Adrenal gland (tissue), 12 donors: Measurements from ENCODE around the gene RGMB. TPM values are rescaled to one million over a fixed set of nuclear protein-coding genes. Genes with fewer than 3 reads are reported as not detected.

Experiments
- DNase-seq, 7 donors: peaks; one replicate each; pipeline ENCODE4 v3.0.0-alpha.2; 2019 to 2020
- H3K27ac ChIP-seq, 5 donors: fragments of 200-600 bp; sonication (generic) in 4 of 5; 1 replicate in 3 of 5; 2 replicates in 2 of 5; pipeline versions ENCODE4 v1.5.1 to v1.8.0; 2016 to 2020; ENCODE audit warnings: mild to moderate bottlenecking in 1 of 5
- H3K27me3 ChIP-seq: fragments of 200-600 bp; 2 replicates; pipeline ENCODE4 v1.8.0; 2021
- H3K36me3 ChIP-seq, 2 donors: fragments of 200-600 bp; replicated peaks in 1 of 2; 1 replicate in 1 of 2; 2 replicates in 1 of 2; pipeline versions ENCODE4 v1.5.1 to v1.8.0; 2018 to 2022
- H3K4me1 ChIP-seq, 2 donors: fragments of 200-600 bp; replicated peaks in 1 of 2; 1 replicate in 1 of 2; 2 replicates in 1 of 2; pipeline versions ENCODE4 v1.5.1 to v1.8.0; 2018 to 2021
- H3K4me3 ChIP-seq, 4 donors: fragments of 200-600 bp; sonication (generic) in 3 of 4; one replicate each; pipeline ENCODE4 v1.5.1; 2016 to 2018
- H3K9me3 ChIP-seq, 3 donors: fragments of 200-600 bp; sonication (generic) in 1 of 3; replicated peaks in 1 of 3; 1 replicate in 2 of 3; 2 replicates in 1 of 3; pipeline versions ENCODE4 v1.5.1 to v1.8.0; 2016 to 2021
- POLR2A ChIP-seq, 2 donors: fragments of 450-650 bp; IDR thresholded peaks; one replicate each; pipeline ENCODE4 v1.6.1; 2017; ENCODE audit warnings: antibody characterized with exemption in 2 of 2, mild to moderate bottlenecking in 2 of 2, moderate library complexity in 1 of 2
- WGBS, 4 donors: extraction: QIAGEN DNeasy Blood & Tissue Kit in 2 of 4; methylation state at CpG; one replicate each; pipeline versions ENCODE4 v1.1.5 to v1.1.7; 2013 to 2017; 5-methylcytosine and 5-hydroxymethylcytosine counted together
- intact Hi-C, 2 donors: fragments of 100-400 bp; cut with DNase I; formaldehyde crosslinking; loops; one replicate each; pipeline versions ENCODE4 v1.14.1 to v1.15.0; 2022 to 2023
- polyA plus RNA-seq, 3 donors: library from polyadenylated mRNA; stranded (reverse); fragments of 200-250 nt in 2 of 3; fragments of 350-450 nt in 1 of 3; fragmentation: Illumina TruSeq in 1 of 3; extraction: RNeasy Lipid Tissue Mini Kit (QIAGEN cat#74804) in 1 of 3; gene quantifications; one replicate each; pipeline ENCODE4 v1.2.3, GENCODE V29; 2013 to 2014
- total RNA-seq, 9 donors: library from RNA; depleted of rRNA in 4 of 9; stranded (reverse); fragments of >200 nt in 4 of 9; fragments of 120-200 nt in 1 of 9; fragmentation: NEBNext Ultra II Directional in 1 of 9; extraction: Animal tissue kit (Norgen Biotek cat#: 25700) in 1 of 9; gene quantifications; one replicate each; pipeline versions ENCODE4 v1.1.0 to v1.2.4, GENCODE V29; 2013 to 2023
- TF ChIP-seq, protein P1 (sequence below), 6 experiments: fragments of 450-650 bp in 4 of 6; fragments of 200-600 bp in 2 of 6; sonication (generic) in 1 of 6; IDR thresholded peaks; 1 replicate in 5 of 6; 2 replicates in 1 of 6; pipeline versions ENCODE4 v1.5.1 to v1.8.0; 2016 to 2021; ENCODE audit warnings: antibody characterized with exemption in 6 of 6, mild to moderate bottlenecking in 2 of 6, moderate library complexity in 1 of 6
- donor health status: healthy with polysubstance abuse.
- donor health status: Bipolar disorder and iron deficiency.
- donor health status: DM: yes; HTN: yes; CAD: no.
- donor health status: DM: no; HTN: no; CAD: no.
- donor health status: DM: no; HTN: no; CAD: no.
- donor health status: DM: yes; HTN: yes; CAD: no.

Gene RGMB
- total and polyA plus RNA-seq, 12 donors, result 1.0 to 14.4 (median 9.6) TPM

DNA sequence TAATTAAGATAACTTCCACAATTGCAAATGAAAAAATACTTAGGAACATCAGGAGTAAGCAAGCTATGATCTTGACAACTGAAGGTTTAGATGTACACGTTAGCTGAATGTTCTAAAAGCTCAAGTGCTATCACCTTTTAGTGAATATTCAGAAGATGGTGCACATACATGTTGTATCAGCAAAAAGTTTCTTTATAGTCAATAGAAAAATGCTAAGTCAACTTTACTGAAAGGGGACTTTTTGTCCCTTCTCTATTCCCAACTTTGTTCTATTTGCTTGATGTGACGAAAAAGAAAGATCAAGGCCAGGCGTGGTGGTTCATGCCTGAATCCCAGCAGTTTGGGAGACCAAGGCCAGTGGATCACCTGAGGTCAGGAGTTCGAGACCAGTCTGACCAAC is 7.6 kb upstream of the RGMB start:
- H3K27ac ChIP-seq, result no peak overlapping the region
- DNase-seq, result no peak
- 66 to 91% (median 84%) methylated on average over 4 of the region's 4 CpGs for WGBS, 4 donors
- intact Hi-C loops, result no loop called here
- no peak for TF ChIP-seq POLR2A (IDR thresholded peaks at IDR 0.05)
- TF ChIP-seq, protein P1, sequence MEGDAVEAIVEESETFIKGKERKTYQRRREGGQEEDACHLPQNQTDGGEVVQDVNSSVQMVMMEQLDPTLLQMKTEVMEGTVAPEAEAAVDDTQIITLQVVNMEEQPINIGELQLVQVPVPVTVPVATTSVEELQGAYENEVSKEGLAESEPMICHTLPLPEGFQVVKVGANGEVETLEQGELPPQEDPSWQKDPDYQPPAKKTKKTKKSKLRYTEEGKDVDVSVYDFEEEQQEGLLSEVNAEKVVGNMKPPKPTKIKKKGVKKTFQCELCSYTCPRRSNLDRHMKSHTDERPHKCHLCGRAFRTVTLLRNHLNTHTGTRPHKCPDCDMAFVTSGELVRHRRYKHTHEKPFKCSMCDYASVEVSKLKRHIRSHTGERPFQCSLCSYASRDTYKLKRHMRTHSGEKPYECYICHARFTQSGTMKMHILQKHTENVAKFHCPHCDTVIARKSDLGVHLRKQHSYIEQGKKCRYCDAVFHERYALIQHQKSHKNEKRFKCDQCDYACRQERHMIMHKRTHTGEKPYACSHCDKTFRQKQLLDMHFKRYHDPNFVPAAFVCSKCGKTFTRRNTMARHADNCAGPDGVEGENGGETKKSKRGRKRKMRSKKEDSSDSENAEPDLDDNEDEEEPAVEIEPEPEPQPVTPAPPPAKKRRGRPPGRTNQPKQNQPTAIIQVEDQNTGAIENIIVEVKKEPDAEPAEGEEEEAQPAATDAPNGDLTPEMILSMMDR (IDR thresholded peaks at IDR 0.05), result no peak
- H3K9me3 ChIP-seq, result no peaks in the 10 kb centered on the region
- no peak overlapping the region for H3K4me3 ChIP-seq
- peaks cover 6% of the 10 kb centered on the region for H3K27me3 ChIP-seq
- H3K4me1 ChIP-seq, result peaks cover 17 to 18% of the 10 kb centered on the region in 2 donors
- no peaks in the 10 kb centered on the region for H3K36me3 ChIP-seq

DNA sequence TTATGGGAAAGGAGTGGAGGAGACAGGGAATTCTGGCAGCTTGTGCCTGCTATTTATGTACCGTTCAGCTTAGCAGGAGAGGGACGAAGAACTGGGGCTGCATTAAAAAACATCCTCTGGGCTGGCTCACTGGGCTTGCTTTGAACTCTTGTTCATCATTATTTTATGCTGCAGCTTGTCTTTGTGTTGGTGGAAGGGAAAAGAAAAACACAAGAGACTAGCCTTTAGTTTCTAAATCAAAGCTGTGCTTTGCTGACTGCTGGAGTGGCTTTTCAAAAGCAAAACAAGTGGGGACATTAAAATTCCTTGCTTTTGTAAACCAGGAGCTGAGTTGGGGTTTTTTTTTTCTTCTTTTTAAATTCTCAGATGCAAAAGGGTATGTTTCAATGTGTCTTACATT is 5.9 kb upstream of the RGMB start:
- Histone ChIP-seq H3K27ac (no peak overlapping the region), H3K4me3 (no peak overlapping the region), H3K4me1 (peaks cover 17 to 35% of the 10 kb centered on the region in 2 donors), H3K9me3 (no peaks in the 10 kb centered on the region), H3K27me3 (peaks cover 6% of the 10 kb centered on the region), H3K36me3 (no peaks in the 10 kb centered on the region)
- TF ChIP-seq, protein P1 (IDR thresholded peaks at IDR 0.05), result no peak
- TF ChIP-seq POLR2A (IDR thresholded peaks at IDR 0.05), result no peak
- intact Hi-C loops, result no loop called here
- no peak for DNase-seq
- 41 to 70% (median 66%) methylated on average over 2 of the region's 2 CpGs for WGBS, 4 donors

DNA sequence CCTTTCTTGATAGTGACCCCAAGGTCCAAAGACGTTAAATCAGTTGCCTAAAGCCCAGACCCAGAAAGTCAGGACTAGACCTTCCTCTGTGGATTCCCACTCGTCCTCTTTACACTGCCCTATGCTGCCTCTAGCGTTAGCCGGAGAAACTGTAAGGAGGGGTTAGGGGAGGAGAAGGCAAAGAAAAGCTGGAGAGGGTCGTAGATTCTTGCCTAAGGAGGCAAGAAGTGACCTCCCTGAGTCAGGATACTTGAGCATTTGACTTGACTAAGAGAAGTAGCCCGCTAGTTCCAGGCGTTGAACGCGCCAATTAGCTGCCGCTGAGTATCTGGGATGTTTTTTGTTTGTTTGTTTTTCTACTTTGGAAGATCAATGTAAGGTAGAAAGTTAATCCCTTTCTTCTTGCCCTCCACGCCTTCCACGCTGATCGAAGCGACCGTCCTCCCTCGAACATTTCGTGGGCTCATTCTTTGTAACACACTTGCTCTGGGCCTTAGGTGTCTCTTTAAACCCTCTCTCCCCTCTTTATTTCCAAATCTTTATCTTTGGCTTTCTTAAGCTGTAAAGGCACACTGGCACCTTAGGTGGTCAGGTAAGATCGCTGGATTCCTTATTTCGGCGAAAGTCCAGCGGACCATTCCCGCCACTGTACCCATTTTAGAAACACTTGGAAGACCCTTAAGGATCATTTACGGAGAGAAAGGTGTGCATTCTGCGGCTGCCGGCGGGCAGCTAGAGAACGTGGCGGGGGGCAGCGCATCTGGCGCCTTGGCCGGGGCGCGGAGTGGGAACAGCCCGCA is 5.1 kb upstream of the RGMB start:
- Histone ChIP-seq H3K27me3 (peaks cover 6% of the 10 kb centered on the region), H3K27ac (no peak overlapping the region), H3K9me3 (no peaks in the 10 kb centered on the region), H3K36me3 (no peaks in the 10 kb centered on the region), H3K4me1 (peaks cover 17 to 38% of the 10 kb centered on the region in 2 donors), H3K4me3 (peak overlapping the region in 3 of 4 donors; percentile 54 to 67 (median 62))
- TF ChIP-seq, protein P1 (IDR thresholded peaks at IDR 0.05), result peak; percentile 64 to 82 (median 74)
- no peak for TF ChIP-seq POLR2A (IDR thresholded peaks at IDR 0.05)
- intact Hi-C loops, result no loop called here
- WGBS, 4 donors, result 1 to 2% (median 1%) methylated on average over 23 to 34 of the region's 34 CpGs
- DNase-seq, result peak; percentile 31 to 57 (median 43)

DNA sequence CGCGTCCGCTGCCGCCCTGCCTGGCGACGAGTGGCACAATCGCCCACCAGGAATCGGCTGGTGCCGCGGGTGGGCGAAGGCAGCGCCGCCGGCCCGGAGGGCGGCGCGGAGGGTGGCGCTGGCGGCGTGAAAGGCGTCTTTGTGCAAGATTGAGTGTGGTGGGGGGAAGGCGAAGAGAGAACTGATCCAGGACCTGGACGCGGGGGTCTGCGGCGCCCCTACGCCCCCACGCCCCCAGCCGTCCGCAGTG is 4.6 kb upstream of the RGMB start:
- H3K27me3 ChIP-seq, result peaks cover 6% of the 10 kb centered on the region
- peaks cover 17 to 38% of the 10 kb centered on the region in 2 donors for H3K4me1 ChIP-seq
- no peak overlapping the region for H3K27ac ChIP-seq
- 1 to 2% (median 1%) methylated on average over 9 to 31 of the region's 31 CpGs for WGBS, 4 donors
- no peak for DNase-seq
- intact Hi-C loops, result no loop called here
- TF ChIP-seq, protein P1 (IDR thresholded peaks at IDR 0.05), result no peak
- no peak for TF ChIP-seq POLR2A (IDR thresholded peaks at IDR 0.05)
- H3K36me3 ChIP-seq, result no peaks in the 10 kb centered on the region
- H3K9me3 ChIP-seq, result no peaks in the 10 kb centered on the region
- peak overlapping the region in 3 of 4 donors; percentile 54 to 67 (median 62) for H3K4me3 ChIP-seq
